ENCODE data around the gene UBE2G2. TPM values are rescaled to one million over a fixed set of nuclear protein-coding genes. Genes with fewer than 3 reads are reported as not detected.

The UBE2G2 gene
- total RNA-seq, 1 experiment from 2014 or later, result 117 TPM

DNA sequence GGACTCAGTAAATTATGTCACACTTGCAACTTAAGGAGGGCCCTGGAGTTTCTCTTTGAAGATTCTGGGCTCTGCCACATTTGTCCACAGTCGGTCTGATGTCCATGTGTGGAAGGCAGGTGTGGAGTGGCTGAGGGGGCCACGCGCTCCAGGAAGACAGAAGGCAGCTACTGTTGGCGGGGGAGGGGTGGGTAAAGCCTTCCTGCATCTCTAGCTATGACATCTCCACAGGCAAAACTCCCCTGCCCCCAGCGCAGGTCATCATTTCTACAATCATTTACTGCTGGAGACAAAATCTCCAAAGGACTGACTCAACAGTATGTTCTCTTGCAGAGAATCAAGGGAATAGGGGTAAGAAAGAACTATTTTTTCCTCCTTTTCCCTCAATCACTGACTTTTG lies 78.9 kb downstream of the UBE2G2 start (continued):
- TF ChIP-seq, protein P1, sequence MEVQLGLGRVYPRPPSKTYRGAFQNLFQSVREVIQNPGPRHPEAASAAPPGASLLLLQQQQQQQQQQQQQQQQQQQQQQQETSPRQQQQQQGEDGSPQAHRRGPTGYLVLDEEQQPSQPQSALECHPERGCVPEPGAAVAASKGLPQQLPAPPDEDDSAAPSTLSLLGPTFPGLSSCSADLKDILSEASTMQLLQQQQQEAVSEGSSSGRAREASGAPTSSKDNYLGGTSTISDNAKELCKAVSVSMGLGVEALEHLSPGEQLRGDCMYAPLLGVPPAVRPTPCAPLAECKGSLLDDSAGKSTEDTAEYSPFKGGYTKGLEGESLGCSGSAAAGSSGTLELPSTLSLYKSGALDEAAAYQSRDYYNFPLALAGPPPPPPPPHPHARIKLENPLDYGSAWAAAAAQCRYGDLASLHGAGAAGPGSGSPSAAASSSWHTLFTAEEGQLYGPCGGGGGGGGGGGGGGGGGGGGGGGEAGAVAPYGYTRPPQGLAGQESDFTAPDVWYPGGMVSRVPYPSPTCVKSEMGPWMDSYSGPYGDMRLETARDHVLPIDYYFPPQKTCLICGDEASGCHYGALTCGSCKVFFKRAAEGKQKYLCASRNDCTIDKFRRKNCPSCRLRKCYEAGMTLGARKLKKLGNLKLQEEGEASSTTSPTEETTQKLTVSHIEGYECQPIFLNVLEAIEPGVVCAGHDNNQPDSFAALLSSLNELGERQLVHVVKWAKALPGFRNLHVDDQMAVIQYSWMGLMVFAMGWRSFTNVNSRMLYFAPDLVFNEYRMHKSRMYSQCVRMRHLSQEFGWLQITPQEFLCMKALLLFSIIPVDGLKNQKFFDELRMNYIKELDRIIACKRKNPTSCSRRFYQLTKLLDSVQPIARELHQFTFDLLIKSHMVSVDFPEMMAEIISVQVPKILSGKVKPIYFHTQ (CRISPR knock-in tag; IDR thresholded peaks at IDR 0.05), result no peak
- no peak for TF ChIP-seq EMX1 (CRISPR knock-in tag; IDR thresholded peaks at IDR 0.05)
- TF ChIP-seq GABPB1 (CRISPR knock-in tag; IDR thresholded peaks at IDR 0.05), result no peak
- no peak for TF ChIP-seq FOXP1 (CRISPR knock-in tag; IDR thresholded peaks at IDR 0.05; ENCODE audit: borderline replicate concordance)
- no peak for TF ChIP-seq IRF1 (CRISPR knock-in tag; IDR thresholded peaks at IDR 0.05)
- no peak for TF ChIP-seq MYBL2 (CRISPR knock-in tag; IDR thresholded peaks at IDR 0.05)

GRCh38 chr21:44720170-44720569 lies 81.5 kb downstream of the UBE2G2 start:
- POLR2A ChIA-PET, result no interaction called here
- Mint-ChIP-seq H3K36me3 (no peaks in the 10 kb centered on the region), H3K27me3 (ENCODE audit: low read depth) (peaks cover 18% of the 10 kb centered on the region), H3K27ac (no peak overlapping the region), H3K4me3 (no peak overlapping the region), H3K4me1 (peaks cover 32% of the 10 kb centered on the region), H3K9me3 (peaks cover 6% of the 10 kb centered on the region; the same call in 1 of the 2 replicates)
- TF ChIP-seq NR1H2 (CRISPR knock-in tag; IDR thresholded peaks at IDR 0.05) (no peak), AFF4 (CRISPR knock-in tag; IDR thresholded peaks at IDR 0.05; ENCODE audit: borderline replicate concordance) (no peak), ZMAT4 (CRISPR knock-in tag; IDR thresholded peaks at IDR 0.05) (no peak), PRRX2 (CRISPR knock-in tag; IDR thresholded peaks at IDR 0.05) (no peak), SMAD3 (CRISPR knock-in tag; IDR thresholded peaks at IDR 0.05; ENCODE audit: borderline replicate concordance) (no peak), CTCF (IDR thresholded peaks at IDR 0.05) (no peak)
- TF ChIP-seq, protein P2, sequence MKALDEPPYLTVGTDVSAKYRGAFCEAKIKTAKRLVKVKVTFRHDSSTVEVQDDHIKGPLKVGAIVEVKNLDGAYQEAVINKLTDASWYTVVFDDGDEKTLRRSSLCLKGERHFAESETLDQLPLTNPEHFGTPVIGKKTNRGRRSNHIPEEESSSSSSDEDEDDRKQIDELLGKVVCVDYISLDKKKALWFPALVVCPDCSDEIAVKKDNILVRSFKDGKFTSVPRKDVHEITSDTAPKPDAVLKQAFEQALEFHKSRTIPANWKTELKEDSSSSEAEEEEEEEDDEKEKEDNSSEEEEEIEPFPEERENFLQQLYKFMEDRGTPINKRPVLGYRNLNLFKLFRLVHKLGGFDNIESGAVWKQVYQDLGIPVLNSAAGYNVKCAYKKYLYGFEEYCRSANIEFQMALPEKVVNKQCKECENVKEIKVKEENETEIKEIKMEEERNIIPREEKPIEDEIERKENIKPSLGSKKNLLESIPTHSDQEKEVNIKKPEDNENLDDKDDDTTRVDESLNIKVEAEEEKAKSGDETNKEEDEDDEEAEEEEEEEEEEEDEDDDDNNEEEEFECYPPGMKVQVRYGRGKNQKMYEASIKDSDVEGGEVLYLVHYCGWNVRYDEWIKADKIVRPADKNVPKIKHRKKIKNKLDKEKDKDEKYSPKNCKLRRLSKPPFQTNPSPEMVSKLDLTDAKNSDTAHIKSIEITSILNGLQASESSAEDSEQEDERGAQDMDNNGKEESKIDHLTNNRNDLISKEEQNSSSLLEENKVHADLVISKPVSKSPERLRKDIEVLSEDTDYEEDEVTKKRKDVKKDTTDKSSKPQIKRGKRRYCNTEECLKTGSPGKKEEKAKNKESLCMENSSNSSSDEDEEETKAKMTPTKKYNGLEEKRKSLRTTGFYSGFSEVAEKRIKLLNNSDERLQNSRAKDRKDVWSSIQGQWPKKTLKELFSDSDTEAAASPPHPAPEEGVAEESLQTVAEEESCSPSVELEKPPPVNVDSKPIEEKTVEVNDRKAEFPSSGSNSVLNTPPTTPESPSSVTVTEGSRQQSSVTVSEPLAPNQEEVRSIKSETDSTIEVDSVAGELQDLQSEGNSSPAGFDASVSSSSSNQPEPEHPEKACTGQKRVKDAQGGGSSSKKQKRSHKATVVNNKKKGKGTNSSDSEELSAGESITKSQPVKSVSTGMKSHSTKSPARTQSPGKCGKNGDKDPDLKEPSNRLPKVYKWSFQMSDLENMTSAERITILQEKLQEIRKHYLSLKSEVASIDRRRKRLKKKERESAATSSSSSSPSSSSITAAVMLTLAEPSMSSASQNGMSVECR (CRISPR knock-in tag; IDR thresholded peaks at IDR 0.05; ENCODE audit: borderline replicate concordance), result no peak
- DNase-seq (ENCODE audit: low spot score), result no peak
- CTCF ChIA-PET, result interaction anchor here (0.7 to 2.1 kb wide), 4 partner anchors 9 to 233 kb away, joined by 3 to 20 read pairs (median 4); partner anchors contain the start of gene TSPEAR
- no peak for ATAC-seq

Other genes starting within 250 kb of the UBE2G2 start
- not detected in 3 replicates for gene KRTAP10-3, start 243.0 kb downstream of the UBE2G2 start, total RNA-seq (2021)
- gene KRTAP10-4, start 228.1 kb downstream of the UBE2G2 start, total RNA-seq (2021), result not detected in 3 replicates
- not detected in 3 replicates for gene KRTAP10-5, start 221.2 kb downstream of the UBE2G2 start, total RNA-seq (2021)
- gene KRTAP10-6, start 209.3 kb downstream of the UBE2G2 start, total RNA-seq (2021), result 0.17 TPM in 1 of 3 replicates, not detected in the others
- gene KRTAP10-7, start 201.2 kb downstream of the UBE2G2 start, total RNA-seq (2021), result not detected in 3 replicates
- not detected in 3 replicates for gene KRTAP10-8, start 189.7 kb downstream of the UBE2G2 start, total RNA-seq (2021)
- gene KRTAP10-9, start 174.7 kb downstream of the UBE2G2 start, total RNA-seq (2021), result not detected in 3 replicates
- gene KRTAP10-10, start 164.5 kb downstream of the UBE2G2 start, total RNA-seq (2021), result not detected in 3 replicates
- gene KRTAP10-11, start 155.4 kb downstream of the UBE2G2 start, total RNA-seq (2021), result not detected in 3 replicates
- 0.50 TPM in 1 of 3 replicates, not detected in the others for gene KRTAP12-4, start 147.2 kb downstream of the UBE2G2 start, total RNA-seq (2021)
- gene KRTAP12-3, start 143.9 kb downstream of the UBE2G2 start, total RNA-seq (2021), result not detected in 3 replicates
- gene KRTAP12-2, start 134.9 kb downstream of the UBE2G2 start, total RNA-seq (2021), result 0.25 TPM in 1 of 3 replicates, not detected in the others
- 0.63 to 2.5 TPM (median 1.0 TPM) in 3 replicates for gene KRTAP12-1, start 119.7 kb downstream of the UBE2G2 start, total RNA-seq (2021)
- not detected in 3 replicates for gene KRTAP10-12, start 104.6 kb downstream of the UBE2G2 start, total RNA-seq (2021)
- gene TSPEAR, start 90.2 kb downstream of the UBE2G2 start, total RNA-seq (2021), result 2.1 to 2.9 TPM (median 2.7 TPM) in 3 replicates
- 81.7 to 86.3 TPM (median 85.4 TPM) in 3 replicates for gene SUMO3, start 16.2 kb upstream of the UBE2G2 start, total RNA-seq (2021)
- gene PTTG1IP, start 71.9 kb upstream of the UBE2G2 start, total RNA-seq (2021), result 96.0 to 117 TPM (median 112 TPM) in 3 replicates
- 1.0 to 1.5 TPM (median 1.5 TPM) in 3 replicates for gene ITGB2, start 119.1 kb upstream of the UBE2G2 start, total RNA-seq (2021)
- gene SLX9, start 138.2 kb upstream of the UBE2G2 start, total RNA-seq (2021), result 72.8 to 81.0 TPM (median 77.2 TPM) in 3 replicates